Hindlimb muscle (tissue), 1 donor: Measurements from ENCODE around the gene ZNF316. TPM values are rescaled to one million over a fixed set of nuclear protein-coding genes. Genes with fewer than 3 reads are reported as not detected.

ENCODE experiments used
- DNase-seq: peaks from one replicate; pipeline ENCODE4 v3.0.0-alpha.2; 2013
- polyA plus RNA-seq: library from polyadenylated mRNA; unstranded; fragments of 120-200 nt; gene quantifications from one replicate; pipeline ENCODE4 v1.2.1, GENCODE V29; 2013; ENCODE audit not compliant: insufficient read length

Gene ZNF316
- polyA plus RNA-seq, 1 donor, result 31.3 TPM

DNA sequence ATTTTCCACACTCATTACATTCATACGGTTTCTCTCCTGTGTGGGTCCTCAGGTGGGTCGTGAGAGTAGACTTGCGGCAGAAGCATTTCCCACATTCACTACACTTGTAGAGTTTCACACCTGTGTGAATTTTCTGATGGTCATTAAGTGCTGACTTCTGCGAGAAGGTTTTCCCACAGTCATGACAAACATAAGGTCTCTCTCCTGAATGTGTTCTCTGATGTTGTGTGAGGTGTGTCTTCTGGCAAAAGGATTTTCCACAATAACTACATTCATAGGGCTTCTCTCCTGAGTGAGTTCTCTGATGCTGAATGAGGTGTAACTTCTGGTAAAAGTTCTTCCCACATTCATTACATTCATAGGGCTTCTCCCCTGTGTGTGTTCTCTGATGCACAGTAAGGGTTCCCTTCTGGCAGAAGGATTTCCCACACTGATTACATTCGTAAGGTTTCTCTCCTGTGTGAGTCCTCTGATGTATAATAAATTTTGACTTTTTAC, 54.5 kb downstream of the ZNF316 start:
- DNase-seq, result no peak

DNA sequence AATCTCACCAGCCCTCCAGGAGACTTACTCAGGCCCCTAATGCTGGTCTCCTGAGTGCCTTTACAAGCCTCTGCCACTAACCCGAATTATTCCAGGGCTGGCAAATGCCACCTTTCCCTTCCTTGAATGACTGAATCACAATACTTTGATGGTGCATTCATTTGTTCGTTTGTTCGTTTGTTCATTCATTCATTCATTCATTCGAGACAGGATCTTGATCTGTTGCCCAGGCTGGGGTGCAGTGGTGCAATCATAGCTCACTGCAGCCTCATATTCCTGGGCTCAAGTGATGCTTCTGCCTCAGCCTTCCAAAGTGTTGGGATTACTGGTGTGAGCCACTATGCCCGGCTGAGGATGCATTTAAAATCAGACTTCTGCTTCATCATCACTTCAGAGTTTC, 63.7 kb downstream of the ZNF316 start:
- DNase-seq, result no peak

DNA sequence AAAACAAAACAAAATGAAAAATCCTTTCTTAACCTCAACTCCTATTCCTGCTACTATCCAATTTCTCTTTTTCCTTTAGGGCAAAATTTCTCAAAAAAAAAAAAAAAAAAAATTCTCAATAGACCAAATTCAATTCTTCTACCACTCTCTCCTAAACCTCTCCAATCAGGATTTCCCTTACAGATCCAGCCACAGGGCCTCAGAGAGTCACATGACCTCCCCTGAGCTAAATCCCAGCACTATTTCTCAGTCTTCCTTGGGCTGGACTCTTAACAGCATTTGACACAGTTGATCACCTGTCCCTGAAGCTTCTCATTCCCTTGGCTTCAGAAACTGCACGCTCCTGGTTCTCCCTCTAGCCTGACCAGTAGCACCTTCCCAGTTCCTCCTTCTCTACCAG, 64.7 kb downstream of the ZNF316 start:
- no peak for DNase-seq

Other genes starting within 250 kb of the ZNF316 start
- 15.5 TPM for gene DAGLB, start 189.4 kb upstream of the ZNF316 start, polyA plus RNA-seq
- gene KDELR2, start 153.2 kb upstream of the ZNF316 start, polyA plus RNA-seq, result 156 TPM
- gene GRID2IP, start 85.9 kb upstream of the ZNF316 start, polyA plus RNA-seq, result 0.18 TPM
- gene ZDHHC4, start 59.9 kb upstream of the ZNF316 start, polyA plus RNA-seq, result 48.4 TPM
- gene INTS15, start 47.3 kb upstream of the ZNF316 start, polyA plus RNA-seq, result 28.7 TPM
- gene ZNF853, start 21.7 kb upstream of the ZNF316 start, polyA plus RNA-seq, result 15.5 TPM
- gene ZNF12, start 69.6 kb downstream of the ZNF316 start, polyA plus RNA-seq, result 16.2 TPM
- 0.46 TPM for gene RSPH10B2, start 116.8 kb downstream of the ZNF316 start, polyA plus RNA-seq
- gene CCZ1B, start 189.0 kb downstream of the ZNF316 start, polyA plus RNA-seq, result 43.9 TPM